K562 (cell line): Measurements from ENCODE around the gene ZNF609. TPM values are rescaled to one million over a fixed set of nuclear protein-coding genes. Genes with fewer than 3 reads are reported as not detected.
A peak's percentile ranks its signal among the peaks of the same experiment; 100 is the strongest.

ENCODE experiments used
- ARID3B ChIP-seq: fragments of 250-450 bp; sonication (Bioruptor Pico); IDR thresholded peaks from 2 replicates; pipeline ENCODE4 v1.4.0; 2020; ENCODE audit warnings: borderline replicate concordance
- BCOR ChIP-seq: fragments of 450-650 bp; IDR thresholded peaks from 2 replicates; pipeline ENCODE4 v1.6.1; 2016
- CBFA2T3 ChIP-seq: fragments of 450-650 bp; IDR thresholded peaks from 2 replicates; pipeline ENCODE4 v1.6.1; 2017
- CCNT2 ChIP-seq: IDR thresholded peaks from 2 replicates; pipeline ENCODE4 v1.6.1; 2011; ENCODE audit warnings: borderline replicate concordance, low read depth, mild to moderate bottlenecking, moderate library complexity, mixed read lengths, low read length; ENCODE audit not compliant: insufficient read length; ENCODE audit errors: extremely low read depth
- KHSRP ChIP-seq: fragments of 450-650 bp; IDR thresholded peaks from 2 replicates; pipeline ENCODE4 v1.6.1; 2017
- MAZ ChIP-seq, 2 experiments: fragments of 450-650 bp in 1 of 2; sonication (generic) in 1 of 2; formaldehyde crosslinking; IDR thresholded peaks in 1 of 2; conservative IDR thresholded peaks in 1 of 2; 2 replicates each; pipeline versions ENCODE4 v1.4.0 to v1.5.0; 2020; ENCODE audit warnings: mild to moderate bottlenecking in 1 of 2, missing genetic modification reagents in 1 of 2
- MTA2 ChIP-seq: fragments of 450-650 bp; IDR thresholded peaks from 2 replicates; pipeline ENCODE4 v1.6.1; 2016; ENCODE audit warnings: low read depth
- PHF21A ChIP-seq: fragments of 450-650 bp; IDR thresholded peaks from 2 replicates; pipeline ENCODE4 v1.6.1; 2017; ENCODE audit warnings: low read depth, borderline replicate concordance
- RBBP5 ChIP-seq: fragments of 200-600 bp; sonication (generic); IDR thresholded peaks from 2 replicates; pipeline ENCODE4 v1.6.1; 2012; ENCODE audit warnings: borderline replicate concordance, mild to moderate bottlenecking, low read length, control low read depth, inconsistent platforms; ENCODE audit not compliant: insufficient read depth, poor library complexity, severe bottlenecking
- RERE ChIP-seq: sonication (generic); formaldehyde crosslinking; IDR thresholded peaks from 2 replicates; pipeline ENCODE4 v1.8.0; 2023; ENCODE audit warnings: missing genetic modification reagents, mild to moderate bottlenecking, borderline replicate concordance
- RFX1 ChIP-seq: fragments of 450-650 bp; IDR thresholded peaks from 2 replicates; pipeline ENCODE4 v1.6.1; 2016; ENCODE audit warnings: mild to moderate bottlenecking, moderate library complexity
- SOX6 ChIP-seq: fragments of 450-650 bp; IDR thresholded peaks from 2 replicates; pipeline ENCODE4 v1.6.1; 2014; ENCODE audit warnings: mild to moderate bottlenecking
- ZBTB12 ChIP-seq: fragments of 250-450 bp; sonication (Bioruptor Pico); IDR thresholded peaks from 2 replicates; pipeline ENCODE4 v1.4.0; 2020
- ZC3H11A ChIP-seq: IDR thresholded peaks from 2 replicates; pipeline ENCODE4 v1.6.1; 2012; ENCODE audit warnings: low read depth, low read length, improper control_type of control experiment
- ZNF316 ChIP-seq: fragments of 450-650 bp; IDR thresholded peaks from 2 replicates; pipeline ENCODE4 v1.6.1; 2016
- ZNF586 ChIP-seq: fragments of 450-650 bp; formaldehyde crosslinking; conservative IDR thresholded peaks from 2 replicates; pipeline ENCODE4 v1.4.0; 2020; ENCODE audit warnings: mild to moderate bottlenecking, moderate library complexity
- ZNF668 ChIP-seq: fragments of 250-450 bp; sonication (Bioruptor Pico); IDR thresholded peaks from 2 replicates; pipeline ENCODE4 v1.8.0; 2022; ENCODE audit warnings: mild to moderate bottlenecking, inconsistent platforms
- ZNF830 ChIP-seq: fragments of 250-450 bp; sonication (Bioruptor Pico); IDR thresholded peaks from 2 replicates; pipeline ENCODE4 v1.5.0; 2021; ENCODE audit warnings: mild to moderate bottlenecking
- polyA plus RNA-seq, 8 experiments: library from polyadenylated mRNA; depleted of rRNA in 4 of 8; stranded (reverse) in 5 of 8; unstranded in 3 of 8; fragments of >200 nt; fragmentation: Nextera tagmentation in 2 of 8; fragmentation: Illumina TruSeq in 1 of 8; extraction: Ambion mirVana in 2 of 8; extraction: Trizol in 1 of 8; gene quantifications; 2 replicates each; pipeline versions ENCODE4 v1.2.1 to v1.2.3, GENCODE V29; 2011 to 2014; ENCODE audit warnings: inconsistent platforms in 1 of 8, missing spikeins in 1 of 8
- total RNA-seq, 7 experiments: library from RNA; depleted of rRNA in 6 of 7; stranded (reverse); fragments of >200 nt in 6 of 7; fragmentation: Illumina TruSeq in 2 of 7; extraction: Trizol in 2 of 7; gene quantifications; 2 replicates each; pipeline versions ENCODE4 v1.2.1 to v1.2.3, GENCODE V29; 2011 to 2021; ENCODE audit warnings: low replicate concordance in 1 of 7
- TF ChIP-seq, protein P1 (sequence below): fragments of 250-450 bp; sonication (Bioruptor Pico); IDR thresholded peaks from 2 replicates; pipeline ENCODE4 v1.8.0; 2021; ENCODE audit warnings: moderate library complexity, mild to moderate bottlenecking, inconsistent platforms

Gene ZNF609
- total and polyA plus RNA-seq, 9 of the 15 experiments (the other 6 are each of a cell fraction or from before 2014, with no cell fraction given): 3.0 to 38.7 (median 17.8) TPM

- TF ChIP-seq ZBTB12 (CRISPR knock-in tag) (no peak), KHSRP (no peak), ARID3B (no peak), ZNF316 (no peak), RFX1 (no peak), CBFA2T3 (peak; percentile 69), ZNF830 (CRISPR knock-in tag) (no peak), SOX6 (0 out of 2 replicates have a peak, but pooled peaks have one; percentile 32), MAZ (CRISPR knock-in tag; conservative IDR thresholded peaks at IDR 0.05 in 1 of 2, IDR thresholded peaks at IDR 0.05 in 1 of 2) (no peak), BCOR (no peak), ZNF668 (no peak), RBBP5 (no peak), CCNT2 (peak; percentile 23), ZNF586 (CRISPR knock-in tag) (no peak), RERE (CRISPR knock-in tag) (no peak), ZC3H11A (no peak), MTA2 (no peak), PHF21A (no peak)
- TF ChIP-seq, protein P1, sequence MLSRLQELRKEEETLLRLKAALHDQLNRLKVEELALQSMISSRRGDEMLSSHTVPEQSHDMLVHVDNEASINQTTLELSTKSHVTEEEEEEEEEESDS (CRISPR knock-in tag): no peak
Measured at GRCh38 chr15:64459066-64459781, 1.2 kb upstream of the ZNF609 start (continued).
